Stimulated activated CD8-positive, alpha-beta memory T cell treated with anti-CD3 and anti-CD28 coated beads, Interleukin-15, amount 100 ng/mL, for 24 hours (primary cell): ENCODE results near the gene TBL1X.

Experiments
- DNase-seq: peaks from one replicate; pipeline ENCODE4 v3.0.0-alpha.2; 2020; ENCODE audit warnings: low read depth

TBL1X gene

DNA sequence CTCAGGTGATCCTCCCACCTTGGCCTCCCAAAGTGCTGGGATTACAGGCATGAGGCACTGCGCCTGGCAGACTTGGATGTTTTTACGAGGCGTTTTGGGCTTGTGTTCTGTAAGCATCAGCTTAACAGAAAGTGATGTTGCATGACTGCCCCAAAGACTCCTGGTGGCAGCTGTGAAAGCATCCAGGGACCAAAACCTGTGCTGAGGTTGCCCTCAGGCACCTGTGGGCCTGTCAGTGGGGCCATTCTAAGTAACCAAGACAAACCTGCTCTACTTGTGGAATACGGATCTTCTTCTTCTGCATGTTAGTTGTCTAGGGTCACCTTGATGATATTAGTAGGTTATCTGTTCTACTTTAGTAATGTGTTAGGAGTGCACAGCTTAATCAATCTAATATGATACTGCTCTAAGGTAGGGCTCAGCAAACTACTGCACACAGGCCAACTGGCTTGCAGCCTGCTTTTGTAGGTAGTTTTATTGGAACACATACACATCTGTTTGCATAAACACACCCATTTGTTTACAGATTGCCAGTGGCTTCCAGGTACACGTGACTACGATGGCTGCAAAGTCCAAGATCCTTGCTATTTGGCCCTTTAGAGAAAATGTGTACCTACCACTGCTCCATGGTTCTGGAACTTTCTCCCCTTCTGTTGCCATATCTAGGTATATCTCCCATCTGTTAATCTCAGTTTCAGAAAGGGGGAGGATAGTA is 164.1 kb downstream of the TBL1X start:
- DNase-seq, result no peak

DNA sequence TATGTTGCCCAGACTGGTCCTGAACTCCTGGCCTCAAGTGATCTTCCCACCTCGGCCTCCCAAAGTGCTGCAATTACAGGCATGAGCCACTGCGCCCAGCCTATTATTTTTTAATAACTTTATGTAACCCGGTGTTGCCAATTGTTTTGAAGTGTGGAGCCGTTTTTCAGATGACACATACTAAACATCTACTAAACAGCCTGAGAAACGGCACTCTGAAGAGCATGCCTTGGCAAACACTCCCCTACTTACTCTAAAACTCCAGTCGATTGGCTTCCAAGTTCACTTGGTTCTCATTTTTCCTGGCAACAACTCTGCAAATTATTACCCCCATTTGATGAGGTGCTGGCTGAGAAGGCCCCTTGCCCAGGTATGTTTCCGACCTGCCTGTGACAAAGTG is 169.7 kb downstream of the TBL1X start:
- DNase-seq, result no peak

- DNase-seq, result no peak
Observed at GRCh38 chrX:9635368-9635767, 170.5 kb downstream of the TBL1X start.

- DNase-seq, result no peak
Observed at GRCh38 chrX:9635803-9636202, 170.9 kb downstream of the TBL1X start.

DNA sequence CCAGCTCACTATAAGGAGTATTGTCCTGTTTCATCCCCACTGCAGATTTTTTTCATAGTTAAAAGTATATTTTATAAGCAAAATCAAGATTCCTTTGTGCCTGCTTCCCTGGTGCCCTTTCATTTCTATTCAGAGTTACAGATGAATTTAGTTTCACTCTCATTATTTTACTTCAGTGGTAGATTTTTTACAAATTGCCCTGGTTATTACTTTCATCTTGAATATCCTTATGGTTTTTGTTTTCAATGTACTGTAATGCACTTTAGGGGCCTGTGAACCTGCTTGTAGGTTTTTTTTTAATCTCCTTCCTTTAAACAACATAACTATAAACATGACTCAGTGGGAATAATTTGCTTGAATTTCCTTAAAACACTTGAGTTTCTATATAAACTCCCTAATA is 174.0 kb downstream of the TBL1X start:
- DNase-seq, result no peak

DNA sequence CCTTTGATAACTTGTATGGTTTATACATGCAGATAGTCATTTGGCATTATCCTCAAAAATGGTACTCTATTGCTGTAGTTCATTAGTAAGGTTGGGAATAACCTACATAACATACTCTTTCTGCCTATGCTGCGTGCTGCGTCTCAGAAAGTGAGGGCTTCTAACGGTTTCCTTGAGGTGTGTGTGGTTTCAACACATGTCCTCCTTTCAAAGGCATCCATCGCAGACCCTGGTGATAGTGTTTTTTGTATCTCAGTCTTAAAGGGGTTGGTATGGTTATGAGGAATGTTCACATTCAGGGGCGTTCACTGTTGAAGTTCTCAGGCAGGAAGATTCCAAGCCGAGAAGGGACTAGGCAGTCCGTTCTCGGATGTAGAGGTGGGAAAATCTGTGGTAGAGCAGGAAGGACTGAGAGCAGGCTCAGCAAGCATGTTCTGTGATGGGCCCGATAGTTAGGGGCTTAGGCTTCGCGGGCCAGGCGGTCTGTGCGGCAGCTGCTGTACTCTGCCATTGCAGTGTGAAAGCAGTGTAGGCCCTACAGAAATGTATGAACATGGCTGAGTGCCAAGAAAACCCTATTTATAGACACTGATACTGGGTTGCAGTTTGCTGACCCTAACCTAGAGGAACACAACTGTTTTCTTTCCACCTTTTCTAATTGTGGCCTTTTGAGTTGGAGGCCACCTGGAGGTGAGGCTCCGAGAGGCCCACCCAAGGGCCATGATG is 177.6 kb downstream of the TBL1X start:
- no peak for DNase-seq

DNA sequence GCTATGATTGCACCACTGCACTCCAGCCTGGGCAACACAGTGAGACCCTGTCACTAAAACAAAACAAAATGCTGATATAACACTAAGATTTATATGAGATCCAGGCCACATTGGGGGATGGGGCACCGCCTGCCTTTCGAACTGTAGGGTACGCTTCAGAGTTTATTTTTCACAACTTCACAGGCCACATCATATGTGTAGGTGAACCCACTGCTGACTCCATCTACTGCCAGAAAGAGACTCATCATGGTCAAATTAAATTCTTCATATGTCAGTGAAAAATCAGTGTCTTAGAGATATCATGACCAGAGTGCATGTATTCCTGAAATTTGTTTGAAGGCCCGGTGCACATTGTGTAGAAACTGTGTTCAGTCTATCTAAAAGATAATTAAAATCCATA is 178.9 kb downstream of the TBL1X start:
- DNase-seq, result no peak

GRCh38 chrX:9644335-9644734 is 179.5 kb downstream of the TBL1X start:
- no peak for DNase-seq

- DNase-seq, result no peak
Observed at GRCh38 chrX:9646471-9647224, 181.8 kb downstream of the TBL1X start.

DNA sequence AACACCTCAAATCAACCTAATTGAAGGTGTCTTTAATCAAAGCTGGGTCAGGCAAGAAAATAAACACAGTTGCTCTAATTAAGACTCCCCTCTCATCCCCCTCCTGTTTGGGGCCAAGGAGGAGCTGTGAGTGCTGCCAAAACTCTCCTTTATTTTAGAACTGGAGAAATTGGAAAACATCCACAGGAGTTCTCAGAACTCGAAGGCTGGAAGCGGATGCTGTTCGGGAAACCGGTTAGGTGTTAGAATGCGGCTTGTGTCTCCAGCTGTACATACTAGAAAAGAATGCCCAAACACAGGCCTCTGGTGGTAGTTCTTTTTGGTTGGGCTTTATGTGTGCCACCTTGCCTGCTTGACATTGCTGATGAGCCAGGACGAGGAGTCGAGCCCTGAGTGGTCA is 182.6 kb downstream of the TBL1X start:
- DNase-seq, result no peak

GRCh38 chrX:9650091-9650490 is 185.2 kb downstream of the TBL1X start:
- no peak for DNase-seq

GRCh38 chrX:9651737-9652136 is 186.9 kb downstream of the TBL1X start:
- no peak for DNase-seq

DNA sequence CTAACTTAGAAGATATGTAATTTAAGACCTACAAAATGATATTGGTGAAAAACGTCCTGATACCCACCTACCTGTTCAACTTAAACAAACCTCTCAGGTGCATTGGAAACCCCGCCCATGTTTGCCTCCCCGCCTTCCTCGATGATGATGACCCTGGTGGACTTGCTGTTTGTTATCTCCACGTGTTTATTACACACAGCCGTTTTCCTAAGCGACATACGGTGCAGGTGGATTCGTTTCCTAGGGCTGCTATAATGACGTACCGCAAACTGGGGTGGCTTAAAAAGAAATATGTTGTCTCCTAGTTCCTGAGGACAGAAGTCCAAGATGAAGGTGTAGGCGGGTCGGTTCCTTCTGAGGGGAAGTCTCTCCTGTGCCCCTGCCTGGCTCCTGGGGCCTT is 190.1 kb downstream of the TBL1X start:
- no peak for DNase-seq

DNA sequence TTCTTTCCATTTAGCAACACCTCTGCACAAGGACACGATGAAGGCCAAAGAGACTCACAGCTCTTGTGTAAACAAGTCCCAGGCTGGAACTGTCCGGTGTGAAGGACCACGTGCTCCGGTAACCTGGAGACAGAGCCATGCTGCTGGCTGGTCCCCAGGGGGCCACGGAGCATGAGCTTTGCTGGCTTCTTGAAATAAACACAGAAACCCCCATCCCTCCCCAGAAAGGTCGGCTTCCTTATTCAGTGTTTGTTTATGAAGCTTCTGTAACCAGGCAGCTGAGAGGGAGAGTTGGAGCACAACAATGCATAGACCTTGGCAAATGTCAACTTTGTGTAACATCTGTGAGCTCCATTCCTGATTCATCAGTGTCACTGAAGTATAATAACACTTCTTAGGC is 191.4 kb downstream of the TBL1X start:
- no peak for DNase-seq

GRCh38 chrX:9656871-9657270 is 192.0 kb downstream of the TBL1X start:
- DNase-seq, result no peak

DNA sequence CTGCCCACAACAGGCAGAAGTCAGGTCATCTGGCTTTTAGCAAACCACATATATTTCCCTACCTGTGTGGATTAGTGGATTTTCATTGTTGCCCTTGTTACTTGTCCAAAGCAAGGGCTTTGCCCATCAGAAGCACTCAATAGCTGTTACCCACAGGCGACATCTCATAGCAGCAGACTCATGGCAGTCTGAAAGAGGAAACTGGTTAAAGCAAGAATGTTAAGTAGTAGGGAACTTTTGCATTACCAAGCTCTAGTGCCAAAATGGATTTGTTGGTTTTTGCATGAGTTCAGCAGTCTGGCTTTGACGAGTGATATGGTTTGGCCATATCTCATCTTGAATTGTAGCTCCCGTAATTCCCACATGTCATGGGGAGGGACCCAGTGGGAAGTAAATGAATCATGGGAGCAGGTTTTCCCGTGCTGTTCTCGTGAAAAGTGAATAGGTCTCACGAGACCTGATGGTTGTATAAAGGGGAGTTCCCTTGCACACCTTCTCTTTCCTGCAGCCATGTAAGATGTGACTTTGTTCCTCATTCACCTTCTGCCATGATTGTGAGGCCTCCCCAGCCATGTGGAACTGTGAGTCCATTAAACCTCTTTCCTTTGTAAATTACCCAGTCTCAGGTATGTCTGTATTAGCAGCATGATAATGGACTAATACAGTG is 192.9 kb downstream of the TBL1X start:
- no peak for DNase-seq

GRCh38 chrX:9658409-9658808 is 193.6 kb downstream of the TBL1X start:
- no peak for DNase-seq

GRCh38 chrX:9659571-9660195 is 194.8 kb downstream of the TBL1X start:
- no peak for DNase-seq

- no peak for DNase-seq
Observed at GRCh38 chrX:9662148-9662547, 197.3 kb downstream of the TBL1X start.

GRCh38 chrX:9663216-9663615 is 198.4 kb downstream of the TBL1X start:
- DNase-seq, result no peak

DNA sequence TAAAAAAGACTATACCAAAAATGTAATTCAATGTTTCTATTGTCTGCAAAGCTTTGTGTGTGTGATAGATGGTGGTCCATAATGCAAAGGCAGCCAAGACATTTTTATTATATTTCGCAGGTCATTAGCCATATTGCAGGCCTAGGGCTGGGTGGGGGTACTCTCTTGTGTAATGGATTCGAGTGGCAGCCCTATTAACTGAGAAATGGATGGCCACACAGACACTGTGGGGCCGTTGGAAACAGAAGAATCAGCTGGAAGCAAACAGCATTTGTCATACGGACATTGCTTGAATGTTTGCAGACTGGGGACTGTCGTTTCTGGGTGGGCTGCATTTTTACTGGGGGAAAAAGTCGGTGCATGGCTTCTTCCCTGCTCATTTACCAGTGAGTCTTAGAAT is 199.4 kb downstream of the TBL1X start:
- DNase-seq, result no peak

DNA sequence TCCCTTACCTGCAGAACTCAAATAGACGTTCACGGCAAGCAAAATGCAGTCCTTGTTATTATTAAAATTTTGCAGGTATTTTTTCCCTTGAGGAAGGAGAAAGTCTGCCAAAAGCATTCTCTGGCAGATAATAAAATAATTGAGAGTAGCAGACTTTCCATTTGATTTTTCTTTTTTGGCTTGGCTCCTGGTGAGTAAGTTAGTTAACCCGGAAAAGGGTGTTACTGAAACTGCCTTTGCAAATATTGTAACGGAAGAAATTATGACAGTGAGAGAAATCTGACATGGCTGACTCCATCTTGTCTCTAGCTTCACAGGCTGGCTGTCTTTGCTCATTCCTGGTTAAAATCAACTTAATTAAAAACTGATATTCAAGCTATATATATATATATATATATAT is 200.3 kb downstream of the TBL1X start:
- no peak for DNase-seq
